Osteocyte (in vitro differentiated cells): ENCODE data around the gene UBA5. TPM values are rescaled to one million over a fixed set of nuclear protein-coding genes. Genes with fewer than 3 reads are reported as not detected.

Experiments
- DNase-seq: peaks from one replicate; pipeline ENCODE4 v3.0.0; 2021; ENCODE audit warnings: mixed read lengths; ENCODE audit not compliant: unreplicated experiment; ENCODE audit errors: extremely low spot score
- H3K27ac Mint-ChIP-seq: one replicate; pipeline ENCODE4 v1.8.0; 2021; ENCODE audit warnings: mild to moderate bottlenecking, mixed read lengths; ENCODE audit not compliant: unreplicated experiment
- H3K27me3 Mint-ChIP-seq: one replicate; pipeline ENCODE4 v1.8.0; 2021; ENCODE audit warnings: mixed read lengths; ENCODE audit not compliant: unreplicated experiment
- H3K36me3 Mint-ChIP-seq: one replicate; pipeline ENCODE4 v1.8.0; 2021; ENCODE audit warnings: mixed read lengths; ENCODE audit not compliant: unreplicated experiment
- H3K4me1 Mint-ChIP-seq: one replicate; pipeline ENCODE4 v1.8.0; 2021; ENCODE audit warnings: mixed read lengths; ENCODE audit not compliant: unreplicated experiment
- H3K4me3 Mint-ChIP-seq: one replicate; pipeline ENCODE4 v1.8.0; 2021; ENCODE audit warnings: mild to moderate bottlenecking, moderate library complexity, mixed read lengths; ENCODE audit not compliant: unreplicated experiment
- H3K9me3 Mint-ChIP-seq: one replicate; pipeline ENCODE4 v1.8.0; 2021; ENCODE audit warnings: mixed read lengths; ENCODE audit not compliant: unreplicated experiment
- CTCF ChIP-seq: fragments of 200-600 bp; sonication (generic); IDR thresholded peaks from 2 replicates; pipeline ENCODE4 v1.5.0; 2021; ENCODE audit warnings: antibody characterized with exemption, mild to moderate bottlenecking, moderate library complexity
- total RNA-seq: library from RNA; stranded (reverse); gene quantifications from 2 replicates; pipeline ENCODE4 v1.2.1, GENCODE V29; 2021

The UBA5 gene
- total RNA-seq, 1 donor from 2014 or later = 31.2 TPM

DNA sequence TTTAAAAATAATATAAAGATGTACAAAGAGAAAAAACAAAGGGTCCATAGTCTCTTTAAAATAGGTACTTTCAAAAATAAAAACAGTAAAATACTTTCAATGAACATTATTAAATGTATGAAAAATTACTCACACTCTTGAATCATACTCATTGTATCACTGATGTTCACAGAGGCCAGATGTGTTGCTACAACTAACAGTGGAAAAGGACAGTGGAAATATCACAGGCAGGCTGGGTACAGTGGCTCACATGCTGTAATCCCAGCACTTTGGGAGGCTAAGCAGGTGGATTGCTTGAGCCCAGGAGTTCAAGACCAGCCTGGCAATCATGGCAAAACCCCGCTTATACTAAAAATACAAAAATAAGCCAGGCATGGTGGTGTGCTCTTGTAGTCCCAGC lies 35.3 kb downstream of the UBA5 start:
- DNase-seq = no peak
- H3K27ac Mint-ChIP-seq = no peak overlapping the region
- TF ChIP-seq CTCF = no peak
- H3K4me3 Mint-ChIP-seq = no peak overlapping the region
- H3K4me1 Mint-ChIP-seq = no peaks in the 10 kb centered on the region
- H3K9me3 Mint-ChIP-seq = no peaks in the 10 kb centered on the region
- H3K36me3 Mint-ChIP-seq = peaks cover 51% of the 10 kb centered on the region
- no peaks in the 10 kb centered on the region for H3K27me3 Mint-ChIP-seq

DNA sequence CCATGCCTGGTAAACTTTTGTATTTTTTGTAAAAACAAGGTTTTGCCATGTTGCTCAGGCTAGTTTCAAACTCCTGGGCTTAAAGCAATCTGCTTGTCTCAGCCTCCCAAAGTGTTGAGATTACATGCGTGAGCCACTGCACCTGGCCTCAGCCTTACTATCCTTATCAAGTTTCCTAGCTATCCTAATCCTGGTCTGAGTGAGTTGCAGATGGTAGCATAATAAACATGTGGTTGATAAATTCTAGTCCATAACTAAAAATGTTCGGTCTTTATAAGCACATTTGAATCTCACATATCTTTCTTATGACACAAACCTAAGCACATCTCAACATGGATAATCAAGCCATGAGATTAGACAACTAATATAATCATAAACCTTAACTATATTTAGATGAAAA lies 43.6 kb downstream of the UBA5 start:
- peaks cover 50% of the 10 kb centered on the region for H3K36me3 Mint-ChIP-seq
- H3K9me3 Mint-ChIP-seq = no peaks in the 10 kb centered on the region
- no peak overlapping the region for H3K4me3 Mint-ChIP-seq
- no peak overlapping the region for H3K27ac Mint-ChIP-seq
- H3K4me1 Mint-ChIP-seq = no peaks in the 10 kb centered on the region
- TF ChIP-seq CTCF = no peak
- H3K27me3 Mint-ChIP-seq = no peaks in the 10 kb centered on the region
- no peak for DNase-seq

GRCh38 chr3:132709761-132710160 lies 49.6 kb downstream of the UBA5 start:
- no peak for TF ChIP-seq CTCF
- no peaks in the 10 kb centered on the region for H3K27me3 Mint-ChIP-seq
- H3K4me3 Mint-ChIP-seq = no peak overlapping the region
- H3K4me1 Mint-ChIP-seq = no peaks in the 10 kb centered on the region
- peaks cover 49% of the 10 kb centered on the region for H3K36me3 Mint-ChIP-seq
- no peak for DNase-seq
- H3K9me3 Mint-ChIP-seq = no peaks in the 10 kb centered on the region
- H3K27ac Mint-ChIP-seq = no peak overlapping the region

DNA sequence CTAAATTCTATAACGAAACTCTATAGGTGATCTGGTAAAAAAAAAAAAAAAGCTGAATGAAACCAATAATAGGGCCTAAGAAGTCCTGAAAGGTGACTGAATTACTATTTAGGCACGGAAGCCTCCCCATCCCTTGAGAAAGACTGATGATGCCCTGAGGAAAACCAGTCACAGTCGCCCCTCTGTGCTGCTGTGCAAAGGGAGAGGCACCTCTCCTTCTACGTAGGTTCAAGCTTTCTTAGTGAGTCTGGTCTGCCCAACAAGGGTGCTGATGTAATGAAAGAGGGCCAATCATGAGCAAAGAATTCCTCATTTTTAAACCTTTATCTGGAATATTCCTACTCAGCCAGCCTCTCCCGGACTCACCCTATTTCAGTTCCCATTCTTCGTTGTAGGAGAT lies 50.2 kb downstream of the UBA5 start:
- Mint-ChIP-seq H3K4me3 (no peak overlapping the region), H3K4me1 (no peaks in the 10 kb centered on the region), H3K27ac (no peak overlapping the region), H3K36me3 (peaks cover 48% of the 10 kb centered on the region), H3K9me3 (no peaks in the 10 kb centered on the region), H3K27me3 (no peaks in the 10 kb centered on the region)
- TF ChIP-seq CTCF = no peak
- DNase-seq = no peak

DNA sequence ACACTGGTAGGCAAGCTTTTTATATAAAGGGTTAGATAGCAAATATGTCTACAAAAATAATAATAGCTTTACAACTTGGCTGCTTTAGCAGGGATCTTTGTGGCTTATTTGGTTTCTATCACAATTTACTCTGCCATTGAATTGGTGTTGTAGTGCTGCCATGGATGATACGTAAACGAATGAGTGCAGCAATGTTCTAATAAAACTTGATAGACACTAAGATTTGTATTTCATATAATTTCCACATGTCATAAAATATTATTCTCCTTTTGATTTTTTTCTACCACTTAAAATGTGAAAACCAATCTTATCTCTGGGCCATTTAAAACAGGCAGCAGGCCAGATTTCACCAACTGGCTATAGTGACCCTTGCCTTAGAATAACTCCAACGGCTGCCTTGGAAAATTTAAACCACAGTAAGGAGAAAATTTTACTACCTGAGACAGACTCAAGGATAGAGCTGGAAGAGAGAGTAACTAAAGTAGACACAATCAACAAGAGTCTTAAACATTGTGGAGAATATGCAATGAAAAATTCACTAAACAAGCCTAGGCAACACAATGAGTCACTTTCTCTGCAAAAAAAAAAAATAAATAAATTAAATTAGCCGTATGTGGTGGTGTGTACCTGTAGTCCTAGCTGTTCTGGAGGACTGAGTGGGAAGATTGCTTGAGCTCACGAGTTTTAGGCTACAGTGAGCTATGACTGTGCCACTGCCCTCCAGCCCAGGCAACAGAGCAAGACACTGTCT lies 54.0 kb downstream of the UBA5 start:
- Mint-ChIP-seq H3K36me3 (peaks cover 45% of the 10 kb centered on the region), H3K4me1 (peaks cover 9% of the 10 kb centered on the region), H3K4me3 (no peak overlapping the region), H3K27ac (no peak overlapping the region), H3K9me3 (no peaks in the 10 kb centered on the region), H3K27me3 (no peaks in the 10 kb centered on the region)
- no peak for TF ChIP-seq CTCF
- DNase-seq = no peak
